Measurements from ENCODE around the gene SLC38A11.
"Not testable (repeated sequence)": the region's sequence is repeated elsewhere in the genome, so short reads cannot be mapped to it uniquely, and the experiment has no call there.

SLC38A11 gene

DNA sequence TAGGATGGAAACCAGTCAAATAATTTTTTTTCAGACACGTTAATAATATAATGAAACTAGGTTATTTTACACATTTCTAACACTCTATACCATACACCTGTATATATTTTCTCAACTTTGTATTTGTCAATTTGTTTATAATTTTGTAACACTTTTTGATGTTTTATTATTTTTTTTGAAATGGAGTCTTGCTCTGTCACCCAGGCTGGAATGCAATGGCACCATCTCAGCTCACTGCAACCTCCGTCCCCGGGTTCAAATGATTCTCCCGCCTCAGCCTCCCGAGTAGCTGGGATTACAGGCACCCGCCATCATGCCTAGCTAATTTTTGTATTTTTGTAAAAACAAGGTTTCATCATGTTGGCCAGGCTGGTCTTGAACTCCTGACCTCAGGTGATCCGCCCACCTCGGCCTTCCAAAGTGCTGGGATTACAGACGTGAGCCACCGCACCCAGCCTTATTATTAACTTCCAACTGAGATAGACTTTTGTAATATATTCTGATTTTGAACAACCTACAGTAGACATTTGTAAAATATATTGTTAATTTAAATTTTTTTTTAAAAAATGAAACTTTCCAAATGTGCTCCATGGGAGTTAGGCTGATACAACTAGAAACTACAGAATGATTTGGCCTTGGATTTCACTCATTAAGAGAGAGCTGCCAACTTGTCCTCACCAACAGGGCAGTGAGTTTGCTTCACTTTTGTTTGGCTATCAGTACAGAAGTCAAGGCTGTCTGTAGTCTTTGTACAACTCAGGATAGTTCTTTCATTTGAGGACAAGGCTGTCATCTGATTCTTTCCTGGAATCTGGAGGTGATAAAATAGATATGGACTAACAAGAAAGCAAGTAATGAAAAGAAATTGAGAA, 79.8 kb downstream of the SLC38A11 start:
- no peak for DNase-seq

DNA sequence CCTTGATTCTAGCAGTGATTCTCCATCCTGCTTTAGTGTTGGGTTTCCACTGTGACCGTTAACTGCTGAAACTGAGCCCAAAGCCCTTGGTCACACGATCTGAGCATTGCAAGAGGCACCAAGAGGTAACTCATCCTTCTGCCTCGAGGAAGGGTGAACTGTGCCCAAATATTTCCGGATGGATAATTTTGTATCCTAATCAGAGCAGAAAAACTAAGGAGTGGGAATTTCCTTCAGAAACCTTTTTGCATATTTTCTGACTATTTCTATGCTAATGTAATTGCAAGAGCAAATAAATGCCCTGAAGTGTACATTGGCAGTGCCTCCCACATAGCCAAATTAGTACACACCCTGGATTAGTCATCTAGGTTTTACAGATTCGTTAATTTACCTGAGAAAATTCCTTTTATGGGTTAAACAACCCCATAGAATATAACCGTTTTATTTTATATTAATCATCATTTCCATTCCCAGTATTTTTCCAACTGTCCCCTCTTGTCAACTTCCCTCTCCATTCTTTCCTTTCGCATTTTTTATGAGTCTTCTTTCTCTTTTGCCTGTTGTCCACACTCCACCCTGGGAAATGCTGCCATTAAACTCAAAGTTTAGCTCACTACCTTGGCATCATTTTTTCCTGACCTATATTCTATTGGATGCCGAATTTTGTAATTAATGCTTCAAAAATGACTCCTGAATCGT, 82.0 kb downstream of the SLC38A11 start:
- no peak for DNase-seq

DNA sequence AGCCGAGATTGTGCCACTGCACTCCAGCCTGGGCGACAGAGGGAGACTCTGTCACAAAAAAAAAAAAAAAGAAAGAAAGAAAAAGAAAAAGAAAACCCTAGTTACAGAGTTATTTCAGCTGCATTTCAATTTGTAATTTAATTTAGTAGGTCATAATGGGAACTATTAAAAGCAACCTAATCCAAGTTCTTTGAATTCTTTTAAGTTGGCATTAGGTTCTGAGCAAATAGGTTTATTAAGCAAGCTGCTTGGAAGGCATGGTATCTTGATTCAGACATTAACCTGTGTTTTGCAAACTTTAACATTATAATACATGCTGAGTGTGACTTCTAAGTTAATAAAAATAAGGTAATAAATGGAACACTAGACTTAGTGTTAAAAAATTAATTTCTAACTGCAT, 83.9 kb downstream of the SLC38A11 start:
- DNase-seq: no peak

DNA sequence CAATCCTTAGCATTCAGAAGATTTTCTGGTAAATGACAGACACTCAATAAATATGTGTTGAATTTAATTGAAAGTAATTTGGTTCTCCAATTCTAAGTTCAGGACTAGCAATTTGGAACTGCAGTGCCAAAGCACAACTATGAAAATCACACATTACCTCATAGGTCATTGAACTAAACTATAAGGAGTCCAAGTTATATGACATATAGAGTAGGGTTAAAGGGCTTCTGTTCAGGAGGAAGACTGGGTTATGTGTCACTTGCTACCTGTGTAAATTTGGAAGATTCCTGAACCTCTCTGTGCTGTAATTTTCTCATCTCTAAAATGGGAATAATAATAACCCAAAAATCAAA, 85.9 kb downstream of the SLC38A11 start:
- no peak for DNase-seq

DNA sequence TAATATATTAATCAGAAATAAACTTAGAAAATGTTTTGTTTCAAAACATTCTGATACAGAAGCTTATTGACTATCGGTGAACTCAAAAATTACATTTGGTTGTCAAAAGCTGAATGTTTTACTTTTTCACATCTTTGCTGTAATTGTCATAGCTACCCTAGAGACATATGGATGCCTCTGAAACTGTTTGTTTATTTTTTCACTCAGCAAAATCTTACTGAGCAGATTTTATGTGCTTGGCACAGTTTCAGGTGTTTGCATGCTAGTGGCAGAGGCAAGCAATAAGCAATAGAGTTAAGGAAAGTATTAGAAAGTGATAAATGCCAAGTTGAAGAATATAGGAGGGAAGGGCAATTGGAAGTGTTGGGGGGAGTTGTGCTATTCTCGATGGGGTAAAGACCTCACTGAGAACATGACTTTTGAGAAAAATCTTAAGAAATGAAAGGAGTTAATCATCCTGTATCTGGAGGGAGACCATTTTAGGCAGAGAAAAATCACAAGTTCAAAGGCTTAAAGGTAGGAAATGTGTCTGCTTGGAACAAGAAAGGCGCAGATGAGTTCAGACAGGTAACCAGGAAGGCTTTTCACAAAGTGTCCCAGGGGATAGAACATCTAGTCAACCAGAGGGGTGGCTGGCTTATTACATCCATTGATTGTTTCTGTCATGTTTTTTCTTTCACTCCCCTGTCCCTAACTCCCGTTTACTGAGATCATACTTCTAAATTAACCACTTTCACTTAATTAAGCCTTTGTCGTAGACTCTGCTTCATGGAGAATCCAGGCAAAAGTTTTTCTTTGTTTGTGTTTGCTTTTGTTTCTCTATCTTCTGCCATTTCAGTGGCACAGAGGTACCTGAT, 86.5 kb downstream of the SLC38A11 start:
- no peak for DNase-seq

DNA sequence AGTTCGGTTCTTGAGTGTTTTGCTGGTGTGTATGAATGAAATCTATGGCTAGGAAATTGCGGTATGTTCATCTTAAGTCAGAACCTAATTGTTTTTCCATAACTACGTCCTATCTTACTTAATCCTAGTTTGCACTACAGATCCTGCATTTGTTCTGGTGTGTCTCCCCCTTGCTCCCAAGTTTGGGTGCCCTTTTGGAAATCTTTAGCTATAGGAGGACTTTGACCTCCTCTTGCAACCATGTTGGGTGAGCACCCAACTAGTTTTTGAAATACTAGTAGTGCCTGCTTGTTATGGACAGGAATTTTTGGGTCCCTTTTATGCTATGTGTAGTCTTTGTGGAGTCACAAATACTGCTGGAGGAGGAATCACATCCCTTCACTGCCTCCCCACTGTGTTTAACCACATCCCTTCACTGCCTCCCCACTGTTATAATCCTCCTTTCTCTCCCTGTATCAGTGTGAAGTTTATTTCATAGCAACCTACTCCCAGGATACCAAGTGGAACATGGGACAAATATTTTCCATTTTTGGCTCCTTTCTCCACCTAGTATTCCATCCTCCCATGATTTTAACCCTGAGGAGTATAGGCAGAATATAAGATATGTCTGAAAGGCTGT, 87.4 kb downstream of the SLC38A11 start:
- no peak for DNase-seq

DNA sequence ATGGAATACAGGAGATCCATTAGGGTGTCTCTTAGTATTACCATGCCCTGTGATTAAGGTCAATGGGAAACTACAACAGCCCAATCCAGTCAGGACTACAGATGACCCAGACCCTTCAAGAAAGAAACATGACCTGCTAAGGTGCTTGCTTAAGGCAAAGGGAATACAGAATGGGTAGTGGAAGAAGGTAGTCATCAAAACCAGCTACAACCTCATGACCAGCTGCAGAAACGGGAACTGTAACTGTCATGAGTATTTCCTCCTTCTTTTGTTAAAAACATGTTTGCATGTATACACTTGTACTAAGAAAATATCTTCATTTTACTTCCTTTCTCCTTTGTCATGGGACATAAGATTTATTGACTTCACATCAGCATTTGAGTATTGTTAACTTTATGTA, 88.9 kb downstream of the SLC38A11 start:
- DNase-seq: not testable (repeated sequence)

DNA sequence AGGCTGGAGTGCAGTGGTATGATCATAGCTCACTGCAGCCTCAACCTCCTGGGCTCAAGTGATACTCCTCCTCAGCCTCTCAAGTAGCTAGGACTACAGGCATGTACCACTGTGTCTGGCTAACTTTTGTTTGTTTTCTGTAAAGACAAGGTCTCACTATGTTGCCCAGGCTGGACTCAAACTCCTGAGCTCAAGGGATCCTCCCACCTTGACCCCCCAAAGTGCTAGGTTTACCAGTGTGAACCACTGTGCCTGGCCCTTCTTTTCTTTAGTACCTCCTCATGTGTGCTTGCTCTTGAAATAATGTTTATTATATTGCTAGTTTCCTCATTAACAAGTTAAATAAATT, 94.7 kb downstream of the SLC38A11 start:
- DNase-seq: no peak

DNA sequence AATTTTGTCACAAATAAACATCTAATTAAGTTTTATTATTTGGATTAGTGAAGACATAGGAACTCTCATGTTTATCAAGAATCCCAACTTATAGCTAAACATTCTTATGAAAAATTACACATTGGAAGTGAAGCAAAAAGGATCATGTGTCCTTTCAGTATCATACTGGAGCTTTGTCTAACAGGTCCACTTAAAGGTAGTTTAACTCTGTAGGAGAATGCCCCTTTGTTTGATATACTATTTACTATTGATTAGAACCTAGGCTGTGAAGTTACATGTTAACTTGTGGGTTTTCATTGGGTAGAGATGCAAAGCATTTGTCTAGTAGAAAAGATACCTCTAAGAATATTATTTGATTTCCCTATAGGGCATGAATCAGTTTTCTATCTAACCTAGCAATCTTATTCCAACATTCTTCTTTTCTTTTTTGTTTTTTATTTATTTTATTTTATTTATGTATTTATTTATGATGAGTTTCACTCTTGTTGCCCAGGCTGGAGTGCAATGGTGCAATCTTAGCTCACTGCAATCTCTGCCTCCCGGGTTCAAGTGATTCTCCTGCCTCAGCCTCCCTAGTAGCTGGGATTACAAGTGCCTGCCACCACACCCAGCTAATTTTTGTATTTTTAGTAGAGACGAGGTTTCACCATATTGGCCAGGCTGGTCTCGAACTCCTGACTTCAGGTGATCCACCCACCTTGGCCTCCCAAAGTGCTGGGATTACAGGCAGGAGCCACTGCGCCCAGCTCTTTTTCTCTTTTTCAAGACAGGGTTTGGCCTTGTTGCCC, 95.2 kb downstream of the SLC38A11 start:
- DNase-seq: not testable (repeated sequence)

DNA sequence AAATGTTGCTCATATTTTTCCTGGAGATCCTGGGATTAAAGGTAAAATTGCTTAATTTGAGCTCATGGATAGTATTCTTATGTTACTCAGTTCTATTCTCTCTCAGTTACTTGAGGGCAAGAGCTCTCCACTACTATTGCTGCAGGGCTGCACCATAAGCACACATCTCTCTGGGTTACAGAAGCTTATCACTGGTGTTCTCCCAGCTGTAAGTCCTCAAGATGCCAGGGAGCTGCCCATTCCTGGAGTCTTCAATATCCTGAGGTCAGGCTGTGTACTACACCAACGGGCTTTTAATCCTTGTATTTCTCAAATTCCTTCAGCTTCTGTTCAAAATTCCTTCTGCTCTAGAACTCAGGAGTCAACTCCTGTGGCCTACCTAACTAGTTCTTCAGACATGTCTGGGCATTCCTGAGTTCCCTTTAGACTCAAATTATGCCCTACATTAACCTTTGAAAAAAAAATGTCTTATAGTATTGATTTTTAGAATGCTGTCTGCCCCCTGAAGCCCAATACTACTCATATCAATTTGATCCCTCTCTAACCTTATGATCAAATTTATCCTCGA, 96.0 kb downstream of the SLC38A11 start:
- no peak for DNase-seq

DNA sequence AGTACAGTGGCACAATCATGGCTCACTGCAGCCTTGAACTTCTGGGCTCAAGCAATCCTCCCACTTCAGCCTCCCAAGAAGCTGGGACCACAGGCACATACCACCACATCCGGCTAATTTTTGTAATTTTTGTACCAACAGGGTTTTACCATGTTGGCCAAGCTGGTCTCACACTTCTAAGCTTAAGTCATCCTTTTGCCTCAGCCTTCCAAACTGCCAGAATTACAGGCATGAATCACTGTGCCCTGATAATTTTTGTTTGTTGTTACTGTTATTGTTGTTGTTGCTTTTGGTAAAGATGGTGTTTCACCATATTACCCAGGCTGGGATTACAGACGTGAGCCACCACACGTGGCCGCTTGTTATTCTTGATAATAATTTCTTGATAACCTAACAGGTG, 103.2 kb downstream of the SLC38A11 start:
- no peak for DNase-seq

DNA sequence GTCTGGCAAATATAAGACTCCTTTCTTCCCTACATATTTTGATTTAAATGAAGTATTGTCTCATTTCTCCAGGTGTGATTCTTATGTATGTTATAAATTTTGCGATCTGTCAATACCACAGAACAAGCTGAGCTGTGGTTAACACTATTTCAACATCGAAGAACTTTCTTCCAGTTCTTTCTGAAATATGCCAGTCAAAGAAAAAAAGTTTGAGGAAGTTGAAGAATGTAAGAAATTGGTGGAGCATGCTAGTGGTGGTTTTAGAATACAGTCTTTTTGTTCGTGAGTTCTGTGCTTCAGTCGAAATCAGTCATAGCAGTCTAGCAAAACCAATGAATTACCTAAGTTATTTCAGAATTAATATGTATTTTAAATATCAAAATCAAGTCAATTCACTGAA, 105.1 kb downstream of the SLC38A11 start:
- no peak for DNase-seq

DNA sequence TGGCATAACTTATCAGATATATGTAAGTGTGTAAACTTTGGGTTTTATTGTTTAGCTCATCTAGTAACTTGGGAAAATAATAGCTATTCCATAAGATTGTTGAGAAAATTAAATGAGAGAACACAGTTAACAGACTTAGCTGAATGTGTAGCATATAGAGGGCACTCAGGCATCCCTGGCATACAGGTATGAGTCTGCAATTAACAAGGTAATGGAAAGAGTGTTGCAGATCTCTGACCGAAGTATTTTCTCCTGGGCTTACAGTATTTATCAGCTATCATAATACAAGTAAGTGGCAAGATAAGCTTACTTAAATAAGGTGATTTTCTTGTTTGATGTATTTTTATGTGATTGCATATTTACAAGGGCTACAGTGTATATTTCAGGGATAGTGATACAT, 105.8 kb downstream of the SLC38A11 start:
- DNase-seq: no peak

DNA sequence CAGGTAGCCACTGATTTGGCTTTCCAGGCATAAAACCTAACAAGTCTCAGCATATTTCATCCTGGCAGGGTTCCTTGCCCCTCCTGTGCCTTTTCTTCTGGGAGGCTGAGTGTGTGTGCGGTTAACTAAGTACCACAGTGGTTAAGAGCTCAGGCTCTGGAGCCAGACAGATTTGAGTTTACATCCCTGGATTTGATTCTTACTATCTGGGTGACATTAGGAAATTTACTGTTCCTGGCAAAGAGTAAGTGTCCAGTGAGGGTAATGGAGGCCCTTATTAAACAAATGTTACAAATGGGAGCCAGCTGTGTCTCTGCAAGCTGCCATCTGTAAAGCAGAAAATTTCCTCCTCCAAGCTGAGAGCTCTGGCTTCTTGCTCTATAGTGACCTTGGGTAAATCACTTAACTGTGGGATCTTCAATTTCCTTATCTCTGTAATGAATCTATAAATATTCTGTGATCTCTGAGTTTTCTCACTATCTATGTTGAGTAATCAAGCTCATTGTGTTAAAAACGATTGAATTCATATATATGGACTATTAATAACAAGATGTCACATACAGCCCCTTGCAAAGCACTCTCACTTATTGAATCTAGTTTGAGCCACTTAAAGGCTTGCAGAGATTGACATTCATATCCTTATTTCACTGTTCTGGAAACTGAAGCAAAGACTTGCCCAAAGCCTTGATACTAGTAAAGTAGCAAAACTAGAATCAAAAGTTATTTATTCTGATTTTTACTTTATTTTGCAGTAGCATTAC, 107.2 kb downstream of the SLC38A11 start:
- no peak for DNase-seq

DNA sequence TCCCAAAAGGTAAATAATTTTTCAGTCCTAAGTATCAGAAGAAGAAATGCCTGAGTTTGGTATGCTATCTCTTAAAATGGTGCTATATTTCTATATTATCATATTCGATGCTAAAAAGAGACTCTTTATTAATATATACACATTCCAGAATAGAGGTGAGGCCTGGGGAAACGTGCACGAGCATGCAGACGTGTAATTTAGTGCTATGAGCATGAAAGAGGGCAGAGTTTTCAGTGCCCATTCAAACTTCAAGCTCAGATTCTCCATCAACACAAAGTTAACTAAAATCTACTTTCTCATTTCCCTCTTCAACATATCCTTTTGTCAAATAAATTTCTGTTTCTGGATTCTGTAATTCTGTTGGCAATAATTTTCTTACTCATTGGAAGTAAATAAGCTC, 108.0 kb downstream of the SLC38A11 start:
- no peak for DNase-seq

DNA sequence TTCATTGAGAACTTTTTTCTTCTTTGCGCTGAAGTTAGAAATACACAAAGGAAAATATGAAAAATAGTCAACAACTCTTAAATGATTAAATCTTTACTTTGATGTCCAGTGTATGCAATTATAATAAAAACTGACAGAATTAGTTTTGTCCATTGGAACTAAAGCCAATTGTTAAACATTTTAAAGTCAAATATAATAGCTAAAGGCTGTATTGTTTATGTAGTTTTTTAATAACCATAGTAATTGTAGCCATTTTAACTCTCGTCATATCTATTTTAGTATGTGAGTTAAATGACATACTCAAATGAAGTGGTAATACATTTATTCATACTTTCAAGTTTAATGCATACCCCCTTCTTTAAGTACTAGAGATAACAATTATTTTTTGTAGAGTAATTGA, 109.0 kb downstream of the SLC38A11 start:
- no peak for DNase-seq

All from activated T-cell treated with anti-CD3 and anti-CD28 coated beads, Interleukin-2, amount 50 U/mL, for 1 hour (primary cell).